Measurements from ENCODE around the gene HOXB3.

HOXB3 gene

GRCh38 chr17:48567209-48567608, 22.8 kb downstream of the HOXB3 start:
- DNase-seq, result no peak

GRCh38 chr17:48566717-48567116, 23.3 kb downstream of the HOXB3 start:
- no peak for DNase-seq

- DNase-seq, result no peak
Measured at GRCh38 chr17:48565925-48566710, 23.9 kb downstream of the HOXB3 start.

- DNase-seq, result no peak
Measured at GRCh38 chr17:48565022-48565554, 25.0 kb downstream of the HOXB3 start.

- DNase-seq, result no peak
Measured at GRCh38 chr17:48564188-48565021, 25.6 kb downstream of the HOXB3 start.

- DNase-seq, result no peak
Measured at GRCh38 chr17:48563867-48564187, 26.2 kb downstream of the HOXB3 start.

- DNase-seq, result no peak
Measured at GRCh38 chr17:48563385-48563838, 26.6 kb downstream of the HOXB3 start.

GRCh38 chr17:48562934-48563333, 27.1 kb downstream of the HOXB3 start:
- DNase-seq, result no peak

GRCh38 chr17:48561884-48562810, 27.9 kb downstream of the HOXB3 start:
- no peak for DNase-seq

- no peak for DNase-seq
Measured at GRCh38 chr17:48559840-48560817, 29.9 kb downstream of the HOXB3 start.

GRCh38 chr17:48559122-48559839, 30.8 kb downstream of the HOXB3 start:
- DNase-seq, result no peak

GRCh38 chr17:48558831-48559121, 31.3 kb downstream of the HOXB3 start:
- DNase-seq, result no peak

- no peak for DNase-seq
Measured at GRCh38 chr17:48558057-48558830, 31.8 kb downstream of the HOXB3 start.

GRCh38 chr17:48556576-48557401, 33.3 kb downstream of the HOXB3 start:
- no peak for DNase-seq

- no peak for DNase-seq
Measured at GRCh38 chr17:48556229-48556575, 33.8 kb downstream of the HOXB3 start.

GRCh38 chr17:48555258-48556228, 34.5 kb downstream of the HOXB3 start:
- DNase-seq, result no peak

- DNase-seq, result no peak
Measured at GRCh38 chr17:48554412-48555257, 35.4 kb downstream of the HOXB3 start.
